ENCODE results near the gene ARMC9. TPM values are rescaled to one million over a fixed set of nuclear protein-coding genes. Genes with fewer than 3 reads are reported as not detected.
A peak's percentile ranks its signal among the peaks of the same experiment; 100 is the strongest.
"Not testable (repeated sequence)": the region's sequence is repeated elsewhere in the genome, so short reads cannot be mapped to it uniquely, and the experiment has no call there.

Gene ARMC9
- total and polyA plus RNA-seq, 11 donors: 0.95 to 4.7 (median 2.4) TPM

GRCh38 chr2:231245249-231246094 is 47.0 kb downstream of the ARMC9 start:
- no peak overlapping the region for H3K27ac ChIP-seq
- TF ChIP-seq POLR2A (IDR thresholded peaks at IDR 0.05) (no peak), CTCF (IDR thresholded peaks at IDR 0.05) (peak in 8 of 12 donors; percentile 6 to 43 (median 21))
- H3K4me3 ChIP-seq: no peak overlapping the region
- H3K9me3 ChIP-seq: no peaks in the 10 kb centered on the region
- H3K27me3 ChIP-seq: no peaks in the 10 kb centered on the region
- peaks cover 0 to 7% (median 0%) of the 10 kb centered on the region in 12 donors for H3K4me1 ChIP-seq
- DNase-seq: no peak
- H3K36me3 ChIP-seq: peaks cover 0 to 13% (median 0%) of the 10 kb centered on the region in 9 donors
- peak in 2 of 4 donors; percentile 36 to 46 for ATAC-seq
- 80 to 84% (median 80%) methylated on average over 14 of the region's 14 CpGs for WGBS, 4 donors
- intact Hi-C loops (cut with DNase I): loop anchor here in 1 of 10 donors (5.0 kb wide), 1 partner anchor 152 kb away; the partner anchor contains the start of gene B3GNT7

DNA sequence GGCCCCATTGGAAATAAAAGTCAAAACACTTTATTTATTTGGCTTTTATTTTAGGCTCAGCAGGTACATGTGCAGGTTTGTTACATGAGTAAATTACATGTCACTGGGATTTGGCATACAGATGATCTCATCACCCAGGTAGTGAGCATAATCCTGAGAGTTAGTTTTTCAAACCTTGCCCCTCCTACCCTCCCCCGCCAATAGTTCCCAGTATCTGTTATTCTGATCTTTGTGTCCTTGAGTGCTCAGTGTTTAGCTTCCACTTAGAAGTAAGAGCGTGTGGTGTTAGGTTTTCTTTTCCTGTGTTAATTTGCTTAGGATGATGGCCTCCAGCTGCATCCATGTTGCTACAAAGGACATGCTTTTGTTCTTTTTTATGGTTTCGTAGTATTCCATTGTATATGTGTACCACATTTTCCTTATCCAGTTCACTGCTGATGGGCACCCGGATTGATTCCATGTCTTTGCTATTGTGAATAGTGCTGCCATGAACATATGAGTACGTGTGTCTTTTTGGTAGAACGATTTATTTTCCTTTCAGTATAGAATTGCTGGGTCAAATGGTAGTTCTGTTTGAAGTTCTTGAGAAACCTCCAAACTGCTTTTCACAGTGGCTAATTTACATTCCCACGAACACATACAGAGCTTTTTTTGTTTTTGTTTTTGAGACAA is 47.9 kb downstream of the ARMC9 start:
- TF ChIP-seq CTCF (IDR thresholded peaks at IDR 0.05) (no peak), POLR2A (IDR thresholded peaks at IDR 0.05) (no peak)
- Histone ChIP-seq H3K36me3 (peaks cover 0 to 4% (median 0%) of the 10 kb centered on the region in 9 donors), H3K27ac (no peak overlapping the region), H3K27me3 (no peaks in the 10 kb centered on the region), H3K4me3 (no peak overlapping the region), H3K9me3 (no peaks in the 10 kb centered on the region), H3K4me1 (peaks cover 0 to 4% (median 0%) of the 10 kb centered on the region in 12 donors)
- no peak for DNase-seq
- WGBS, 4 donors: 95 to 98% (median 95%) methylated on average over 7 of the region's 7 CpGs
- intact Hi-C loops (cut with DNase I): loop anchor here in 1 of 10 donors (5.0 kb wide), 1 partner anchor 151 kb away; the partner anchor contains the start of gene B3GNT7
- ATAC-seq: no peak

DNA sequence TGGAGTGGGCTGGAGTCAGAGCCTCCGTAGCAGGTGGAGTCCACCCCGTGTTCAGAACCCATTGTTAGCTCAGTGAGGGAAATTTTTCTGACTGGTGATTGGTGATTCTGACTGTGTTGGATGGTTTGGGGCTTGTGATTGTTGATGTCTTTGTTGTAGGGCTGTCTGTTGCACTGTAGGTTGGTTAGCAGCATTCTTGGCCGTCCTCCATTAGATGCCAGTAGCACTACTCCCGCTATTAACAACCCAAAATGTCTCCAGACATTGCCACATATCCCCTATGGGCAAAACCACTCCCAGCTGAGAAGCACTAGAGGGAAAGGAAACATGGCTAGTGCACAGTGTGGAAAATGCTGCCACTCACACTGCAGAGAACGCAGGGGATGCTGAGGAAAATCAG is 51.7 kb downstream of the ARMC9 start:
- ATAC-seq: no peak
- WGBS, 4 donors: 90 to 97% (median 94%) methylated on average over 5 of the region's 5 CpGs
- no peaks in the 10 kb centered on the region for H3K36me3 ChIP-seq
- TF ChIP-seq CTCF (IDR thresholded peaks at IDR 0.05): no peak
- TF ChIP-seq POLR2A (IDR thresholded peaks at IDR 0.05): no peak
- DNase-seq: no peak
- no peak overlapping the region for H3K4me3 ChIP-seq
- no peaks in the 10 kb centered on the region for H3K9me3 ChIP-seq
- no peaks in the 10 kb centered on the region for H3K27me3 ChIP-seq
- intact Hi-C loops (cut with DNase I): loop anchor here in 1 of 10 donors (5.0 kb wide), 1 partner anchor 42 kb away; no protein-coding TSS in a partner anchor
- no peak overlapping the region for H3K27ac ChIP-seq
- H3K4me1 ChIP-seq: no peaks in the 10 kb centered on the region

DNA sequence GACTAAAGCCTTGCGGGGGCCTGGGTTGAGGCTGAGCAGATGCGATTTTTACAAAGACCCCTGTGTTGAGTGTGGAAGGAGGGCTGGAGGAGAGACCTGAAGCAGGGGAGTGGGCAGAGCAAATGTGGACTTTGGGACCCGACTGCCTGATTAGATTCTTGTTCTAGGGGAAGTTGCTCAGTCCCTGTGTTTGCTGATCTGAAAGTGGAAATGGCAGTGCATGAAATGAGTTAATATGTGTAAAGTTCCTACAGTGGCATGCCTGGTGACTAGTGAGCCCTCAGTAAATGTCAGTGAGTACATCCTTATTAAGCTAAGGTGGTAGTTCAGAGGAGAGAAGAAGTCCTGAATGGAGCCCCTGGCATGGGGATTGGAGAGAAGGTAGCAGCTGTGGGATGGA is 52.3 kb downstream of the ARMC9 start:
- H3K4me3 ChIP-seq: no peak overlapping the region
- no peaks in the 10 kb centered on the region for H3K36me3 ChIP-seq
- no peaks in the 10 kb centered on the region for H3K9me3 ChIP-seq
- no peak for TF ChIP-seq CTCF (IDR thresholded peaks at IDR 0.05)
- no peak for TF ChIP-seq POLR2A (IDR thresholded peaks at IDR 0.05)
- ATAC-seq (no peak), DNase-seq (no peak)
- H3K27ac ChIP-seq: no peak overlapping the region
- intact Hi-C loops (cut with DNase I): loop anchor here in 1 of 10 donors (5.0 kb wide), 1 partner anchor 42 kb away; no protein-coding TSS in a partner anchor
- no peaks in the 10 kb centered on the region for H3K27me3 ChIP-seq
- H3K4me1 ChIP-seq: no peaks in the 10 kb centered on the region
- 86 to 94% (median 91%) methylated on average over 3 of the region's 3 CpGs for WGBS, 4 donors

DNA sequence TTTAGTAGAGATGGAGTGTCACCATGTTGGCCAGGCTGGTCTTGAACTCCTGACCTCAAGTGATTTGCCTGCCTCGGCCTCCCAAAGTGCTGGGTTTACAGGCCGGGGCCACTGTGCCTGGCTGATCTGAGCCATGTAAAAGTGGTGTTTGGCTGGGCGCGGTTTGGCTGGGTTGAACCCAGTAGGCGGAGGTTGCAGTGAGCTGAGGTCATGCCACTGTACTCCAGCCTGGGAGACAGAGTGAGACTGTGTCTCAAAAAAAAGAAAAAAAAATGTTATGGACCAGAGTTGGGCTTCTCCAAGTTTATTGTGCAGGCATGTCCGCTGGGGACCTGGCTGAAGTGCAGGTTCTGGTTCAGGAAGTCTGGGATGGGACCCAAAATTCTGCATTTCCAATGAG is 54.9 kb downstream of the ARMC9 start:
- peak in 2 of 4 donors; percentile 29 to 32 for ATAC-seq
- H3K27me3 ChIP-seq, H3K4me3 ChIP-seq, H3K27ac ChIP-seq, H3K36me3 ChIP-seq, H3K9me3 ChIP-seq, DNase-seq, H3K4me1 ChIP-seq: not testable (repeated sequence)
- 83 to 93% (median 88%) methylated on average over 6 of the region's 6 CpGs for WGBS, 4 donors
- intact Hi-C loops (cut with DNase I): loop anchor here in 1 of 10 donors (5.0 kb wide), 1 partner anchor 39 kb away; no protein-coding TSS in a partner anchor

Data from heart left ventricle (tissue), 16 donors.